H9 (cell line): ENCODE results near the gene ADPRH. TPM values are rescaled to one million over a fixed set of nuclear protein-coding genes. Genes with fewer than 3 reads are reported as not detected.

Experiments used
- DNase-seq: peaks from one replicate; pipeline ENCODE4 v3.0.0-alpha.2; 2017
- H2AFZ ChIP-seq: one replicate; pipeline ENCODE4 v1.6.1; 2013; ENCODE audit warnings: mild to moderate bottlenecking, low read length, control low read depth, moderate library complexity
- H2AK5ac ChIP-seq: 2 replicates; pipeline ENCODE4 v1.6.1; 2013; ENCODE audit warnings: low read length, control low read depth, mixed read lengths; ENCODE audit not compliant: insufficient read length
- H2BK120ac ChIP-seq: one replicate; pipeline ENCODE4 v1.6.1; 2013; ENCODE audit warnings: low read depth, mild to moderate bottlenecking, low read length, control low read depth, inconsistent platforms; ENCODE audit not compliant: poor library complexity, severe bottlenecking
- H2BK12ac ChIP-seq: 2 replicates; pipeline ENCODE4 v1.6.1; 2013; ENCODE audit warnings: low read length, control low read depth, mixed read lengths, low read depth; ENCODE audit not compliant: insufficient read length
- H2BK15ac ChIP-seq: 2 replicates; pipeline ENCODE4 v1.6.1; 2013; ENCODE audit warnings: low read depth, low read length, control low read depth
- H2BK20ac ChIP-seq: one replicate; pipeline ENCODE4 v1.6.1; 2013; ENCODE audit warnings: low read depth, mild to moderate bottlenecking, low read length, control low read depth, inconsistent platforms; ENCODE audit not compliant: poor library complexity, severe bottlenecking
- H2BK5ac ChIP-seq: 2 replicates; pipeline ENCODE4 v1.6.1; 2013; ENCODE audit warnings: low read length, control low read depth, mixed read lengths; ENCODE audit not compliant: insufficient read length
- H3K14ac ChIP-seq: 2 replicates; pipeline ENCODE4 v1.6.1; 2013; ENCODE audit warnings: low read length, control low read depth; ENCODE audit not compliant: insufficient read depth
- H3K18ac ChIP-seq: 2 replicates; pipeline ENCODE4 v1.6.1; 2013; ENCODE audit warnings: low read depth, mild to moderate bottlenecking, mixed read lengths, low read length, control low read depth; ENCODE audit not compliant: insufficient read length
- H3K23ac ChIP-seq: 2 replicates; pipeline ENCODE4 v1.6.1; 2013; ENCODE audit warnings: low read length, control low read depth, mixed read lengths, low read depth; ENCODE audit not compliant: insufficient read length
- H3K23me2 ChIP-seq: 2 replicates; pipeline ENCODE4 v1.6.1; 2013; ENCODE audit warnings: low read depth, mild to moderate bottlenecking, mixed read lengths, low read length, control low read depth; ENCODE audit not compliant: insufficient read length, poor library complexity, severe bottlenecking
- H3K27ac ChIP-seq: 2 replicates; pipeline ENCODE4 v1.5.1; 2013; ENCODE audit warnings: low read length, control low read depth, mixed read lengths, low read depth; ENCODE audit not compliant: insufficient read length
- H3K27me3 ChIP-seq: 2 replicates; pipeline ENCODE4 v1.6.1; 2013; ENCODE audit warnings: low read length, control low read depth, inconsistent platforms; ENCODE audit not compliant: insufficient read depth
- H3K4ac ChIP-seq: 2 replicates; pipeline ENCODE4 v1.6.1; 2013; ENCODE audit warnings: low read depth, mild to moderate bottlenecking, control low read depth, inconsistent platforms, low read length, moderate library complexity
- H3K4me1 ChIP-seq: 2 replicates; pipeline ENCODE4 v1.6.1; 2013; ENCODE audit warnings: low read length, control low read depth, inconsistent platforms; ENCODE audit not compliant: insufficient read depth
- H3K4me2 ChIP-seq: 2 replicates; pipeline ENCODE4 v1.6.1; 2013; ENCODE audit warnings: low read length, control low read depth, mixed read lengths; ENCODE audit not compliant: insufficient read length, insufficient read depth
- H3K56ac ChIP-seq: 2 replicates; pipeline ENCODE4 v1.6.1; 2013; ENCODE audit warnings: low read depth, mild to moderate bottlenecking, mixed read lengths, low read length, control low read depth; ENCODE audit not compliant: insufficient read length
- H3K79me1 ChIP-seq: 2 replicates; pipeline ENCODE4 v1.6.1; 2013; ENCODE audit warnings: low read depth, mild to moderate bottlenecking, moderate library complexity, low read length, control low read depth, inconsistent platforms; ENCODE audit not compliant: insufficient read depth, poor library complexity, severe bottlenecking
- H3K79me2 ChIP-seq: 2 replicates; pipeline ENCODE4 v1.6.1; 2013; ENCODE audit warnings: low read length, control low read depth, inconsistent platforms; ENCODE audit not compliant: insufficient read depth
- H3K9ac ChIP-seq: 2 replicates; pipeline ENCODE4 v1.6.1; 2013; ENCODE audit warnings: low read length, control low read depth, mixed read lengths; ENCODE audit not compliant: insufficient read length; ENCODE audit errors: extremely low read depth
- H3K9me3 ChIP-seq: one replicate; pipeline ENCODE4 v1.6.1; 2013; ENCODE audit warnings: low read depth, low read length, inconsistent platforms; ENCODE audit not compliant: control insufficient read depth
- H3T11ph ChIP-seq: one replicate; pipeline ENCODE4 v1.6.1; 2013; ENCODE audit warnings: mild to moderate bottlenecking, low read length, control low read depth, inconsistent platforms
- H4K20me1 ChIP-seq: one replicate; pipeline ENCODE4 v1.6.1; 2013; ENCODE audit not compliant: control insufficient read depth, insufficient read length, insufficient read depth
- H4K5ac ChIP-seq: 2 replicates; pipeline ENCODE4 v1.6.1; 2013; ENCODE audit warnings: low read depth, mild to moderate bottlenecking, mixed read lengths, low read length, control low read depth; ENCODE audit not compliant: insufficient read length
- H4K8ac ChIP-seq: replicated peaks from 2 replicates; pipeline ENCODE4 v1.6.1; 2013; ENCODE audit warnings: low read length, control low read depth, mixed read lengths, low read depth; ENCODE audit not compliant: insufficient read length
- H4K91ac ChIP-seq: 2 replicates; pipeline ENCODE4 v1.6.1; 2013; ENCODE audit warnings: low read depth, mild to moderate bottlenecking, moderate library complexity, mixed read lengths, low read length, control low read depth; ENCODE audit not compliant: insufficient read length
- H3K27ac Mint-ChIP-seq, 3 experiments: 2 replicates in 2 of 3; 3 replicates in 1 of 3; pipeline ENCODE4 v1.8.0; 2020 to 2021; ENCODE audit warnings: mixed read lengths in 3 of 3, mild to moderate bottlenecking in 1 of 3, moderate library complexity in 1 of 3
- H3K27me3 Mint-ChIP-seq: 2 replicates; pipeline ENCODE4 v1.8.0; 2021; ENCODE audit warnings: low read depth, mild to moderate bottlenecking, moderate library complexity, mixed read lengths
- H3K36me3 Mint-ChIP-seq, 3 experiments: 2 replicates in 2 of 3; 3 replicates in 1 of 3; pipeline ENCODE4 v1.8.0; 2020 to 2021; ENCODE audit warnings: low read depth in 3 of 3, mixed read lengths in 3 of 3; ENCODE audit not compliant: insufficient read depth in 1 of 3
- H3K4me1 Mint-ChIP-seq, 2 experiments: 2 replicates each; pipeline ENCODE4 v1.8.0; 2020; ENCODE audit warnings: mixed read lengths in 2 of 2
- H3K4me3 Mint-ChIP-seq, 2 experiments: 2 replicates in 1 of 2; 3 replicates in 1 of 2; pipeline ENCODE4 v1.8.0; 2020 to 2021; ENCODE audit warnings: mild to moderate bottlenecking in 2 of 2, mixed read lengths in 2 of 2, moderate library complexity in 1 of 2
- H3K9me3 Mint-ChIP-seq, 2 experiments: 2 replicates in 1 of 2; 3 replicates in 1 of 2; pipeline ENCODE4 v1.8.0; 2020; ENCODE audit warnings: mild to moderate bottlenecking in 2 of 2, mixed read lengths in 2 of 2, moderate library complexity in 1 of 2
- WGBS: extraction: QIAGEN DNeasy Blood & Tissue Kit; methylation state at CpG from one replicate; pipeline ENCODE4 v1.1.7; 2013; ENCODE audit warnings: missing lambda C conversion rate, low lambda C conversion rate, mixed read lengths; ENCODE audit not compliant: insufficient read length; ENCODE audit errors: extremely low coverage; 5-methylcytosine and 5-hydroxymethylcytosine counted together
- total RNA-seq: library from RNA; stranded (reverse); gene quantifications from 2 replicates; pipeline ENCODE4 v1.2.1, GENCODE V29; 2021
- TF ChIP-seq, protein P1 (sequence below): fragments of 200-600 bp; sonication (generic); conservative IDR thresholded peaks from 3 replicates; pipeline ENCODE4 v1.8.0; 2021; ENCODE audit warnings: antibody characterized with exemption, mild to moderate bottlenecking

ADPRH gene
- total RNA-seq, 1 experiment from 2014 or later, result 3.1 TPM

DNA sequence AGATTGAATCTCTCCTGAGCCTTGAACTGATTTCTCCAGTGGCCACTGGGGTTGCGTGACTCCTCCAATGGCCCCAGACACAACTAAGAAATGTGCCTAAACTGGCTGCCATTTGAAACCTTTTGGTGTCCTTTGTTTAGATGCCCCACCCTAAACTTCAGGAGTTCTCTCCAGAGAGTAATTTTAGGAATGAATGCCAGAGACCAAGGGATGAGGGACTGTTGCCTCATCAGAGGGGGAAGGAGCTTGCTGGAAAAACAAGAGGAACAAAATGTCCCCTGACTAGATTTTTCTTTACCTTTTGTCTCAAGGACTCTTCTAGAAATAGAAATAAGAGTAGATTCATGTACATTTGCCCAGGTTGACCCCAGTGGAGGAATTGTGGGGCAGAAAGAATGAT lies 8.1 kb upstream of the ADPRH start:
- Histone ChIP-seq H4K5ac (no peak overlapping the region), H3K4me2 (no peak overlapping the region), H3K27ac (no peak overlapping the region), H3K79me1 (no peaks in the 10 kb centered on the region), H2BK5ac (no peak overlapping the region), H4K8ac (no peak overlapping the region), H3K79me2 (no peaks in the 10 kb centered on the region), H3K18ac (no peak overlapping the region), H4K20me1 (no peaks in the 10 kb centered on the region), H2BK20ac (no peak overlapping the region), H3K23me2 (no peaks in the 10 kb centered on the region), H3K14ac (no peak overlapping the region), H3K56ac (no peak overlapping the region), H3K23ac (no peak overlapping the region), H3K9ac (no peak overlapping the region), H3K9me3 (no peaks in the 10 kb centered on the region), H3K27me3 (no peaks in the 10 kb centered on the region), H3K4me1 (no peaks in the 10 kb centered on the region), H2BK120ac (no peak overlapping the region), H4K91ac (no peak overlapping the region), H2BK12ac (no peak overlapping the region), H2AK5ac (no peak overlapping the region), H2AFZ (no peak overlapping the region), H2BK15ac (no peak overlapping the region), H3T11ph (no peak overlapping the region), H3K4ac (no peak overlapping the region)
- no peaks in the 10 kb centered on the region for H3K36me3 Mint-ChIP-seq
- H3K9me3 Mint-ChIP-seq, result peaks cover 0 to 3% of the 10 kb centered on the region in 2 experiments; a peak in 2 of 5 replicates
- no peak overlapping the region for H3K4me3 Mint-ChIP-seq
- H3K27me3 Mint-ChIP-seq, result peaks cover 12% of the 10 kb centered on the region
- WGBS, result no CpG with 5 or more reads among the region's 1 CpG
- TF ChIP-seq, protein P1, sequence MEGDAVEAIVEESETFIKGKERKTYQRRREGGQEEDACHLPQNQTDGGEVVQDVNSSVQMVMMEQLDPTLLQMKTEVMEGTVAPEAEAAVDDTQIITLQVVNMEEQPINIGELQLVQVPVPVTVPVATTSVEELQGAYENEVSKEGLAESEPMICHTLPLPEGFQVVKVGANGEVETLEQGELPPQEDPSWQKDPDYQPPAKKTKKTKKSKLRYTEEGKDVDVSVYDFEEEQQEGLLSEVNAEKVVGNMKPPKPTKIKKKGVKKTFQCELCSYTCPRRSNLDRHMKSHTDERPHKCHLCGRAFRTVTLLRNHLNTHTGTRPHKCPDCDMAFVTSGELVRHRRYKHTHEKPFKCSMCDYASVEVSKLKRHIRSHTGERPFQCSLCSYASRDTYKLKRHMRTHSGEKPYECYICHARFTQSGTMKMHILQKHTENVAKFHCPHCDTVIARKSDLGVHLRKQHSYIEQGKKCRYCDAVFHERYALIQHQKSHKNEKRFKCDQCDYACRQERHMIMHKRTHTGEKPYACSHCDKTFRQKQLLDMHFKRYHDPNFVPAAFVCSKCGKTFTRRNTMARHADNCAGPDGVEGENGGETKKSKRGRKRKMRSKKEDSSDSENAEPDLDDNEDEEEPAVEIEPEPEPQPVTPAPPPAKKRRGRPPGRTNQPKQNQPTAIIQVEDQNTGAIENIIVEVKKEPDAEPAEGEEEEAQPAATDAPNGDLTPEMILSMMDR, result no peak
- H3K4me1 Mint-ChIP-seq, result 0 out of 4 replicates have a peak, but pooled peaks cover 0 to 3% of the 10 kb centered on the region in 2 experiments
- DNase-seq, result no peak
- no peak overlapping the region; a peak in 1 of 7 replicates for H3K27ac Mint-ChIP-seq
